T-helper 2 cell treated with Interferon-gamma antibody and Interleukin-4, amounts not matched to agents 100 ng/mL and 5 ng/mL, for 36 hours (primary cell): Measurements from ENCODE around the gene ATP13A4. TPM values are rescaled to one million over a fixed set of nuclear protein-coding genes. Genes with fewer than 3 reads are reported as not detected.

ENCODE experiments used
- intact Hi-C: fragments of 100-400 bp; cut with micrococcal nuclease; formaldehyde crosslinking; loops from one replicate; pipeline ENCODE4 v1.15.1; 2023
- total RNA-seq: library from RNA; stranded (reverse); gene quantifications from 2 replicates; pipeline ENCODE4 v1.2.3, GENCODE V29; 2022

ATP13A4 gene
- total RNA-seq, 1 donor from 2014 or later, result 2.7 TPM

DNA sequence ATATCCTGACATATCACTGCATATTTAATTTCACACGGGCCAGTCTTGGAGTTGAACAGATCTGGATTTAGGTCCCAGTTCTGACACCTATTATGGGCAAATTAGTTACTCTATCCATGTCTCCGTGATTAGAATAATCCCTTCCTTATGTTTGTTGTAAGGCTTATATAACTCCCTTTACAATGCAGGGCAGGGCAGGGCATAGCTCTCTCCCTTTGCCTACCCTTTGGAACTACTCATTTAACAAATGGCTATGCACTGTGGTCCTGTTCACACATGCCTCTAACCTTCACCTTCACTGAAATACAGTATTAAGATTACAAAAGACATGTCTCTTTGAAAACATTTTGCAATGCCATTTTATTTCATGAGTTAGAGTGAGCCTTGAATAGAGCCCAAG, 151.4 kb downstream of the ATP13A4 start:
- intact Hi-C loops, result no loop called here

GRCh38 chr3:193400304-193400703, 154.4 kb downstream of the ATP13A4 start:
- intact Hi-C loops, result no loop called here

GRCh38 chr3:193396451-193397244, 158.0 kb downstream of the ATP13A4 start:
- intact Hi-C loops, result no loop called here

DNA sequence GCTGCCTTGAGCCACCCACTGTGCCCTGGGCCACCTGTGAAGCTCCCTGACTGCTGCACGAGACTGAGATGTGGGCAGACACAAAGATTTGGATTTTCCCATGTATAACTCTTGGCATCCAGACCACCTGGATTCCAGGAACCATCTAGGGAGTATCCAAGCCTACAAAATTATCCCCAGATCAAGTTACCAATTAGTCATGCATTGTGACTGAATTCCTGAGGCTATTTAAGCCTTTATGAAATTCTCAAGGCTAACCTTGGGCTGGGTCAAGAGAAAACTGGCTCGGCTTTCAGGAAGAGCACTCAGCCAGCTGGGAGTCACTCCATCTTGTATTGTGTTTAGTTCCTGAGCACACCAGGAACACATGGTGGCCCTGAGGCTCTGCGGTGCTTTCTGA, 162.8 kb downstream of the ATP13A4 start:
- intact Hi-C loops, result no loop called here

DNA sequence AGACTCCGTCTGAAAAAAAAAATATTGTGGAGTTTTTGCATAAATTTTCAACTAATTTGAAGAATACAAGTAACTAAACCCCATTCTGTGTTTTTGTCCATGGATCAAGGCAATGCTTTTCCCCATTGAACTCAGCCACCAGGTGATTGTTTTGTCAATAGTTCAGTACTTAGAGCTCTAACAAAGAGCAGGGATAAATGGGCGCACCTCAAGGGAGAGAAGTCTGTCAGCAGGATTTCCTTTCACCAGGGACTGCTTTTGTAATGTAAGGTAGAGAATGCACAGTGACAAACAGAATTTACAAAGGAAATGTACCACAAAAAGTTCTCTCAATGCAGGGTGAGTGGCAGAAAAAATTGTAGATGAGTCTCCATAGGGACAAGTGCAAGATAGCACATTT, 165.4 kb downstream of the ATP13A4 start:
- intact Hi-C loops, result no loop called here

DNA sequence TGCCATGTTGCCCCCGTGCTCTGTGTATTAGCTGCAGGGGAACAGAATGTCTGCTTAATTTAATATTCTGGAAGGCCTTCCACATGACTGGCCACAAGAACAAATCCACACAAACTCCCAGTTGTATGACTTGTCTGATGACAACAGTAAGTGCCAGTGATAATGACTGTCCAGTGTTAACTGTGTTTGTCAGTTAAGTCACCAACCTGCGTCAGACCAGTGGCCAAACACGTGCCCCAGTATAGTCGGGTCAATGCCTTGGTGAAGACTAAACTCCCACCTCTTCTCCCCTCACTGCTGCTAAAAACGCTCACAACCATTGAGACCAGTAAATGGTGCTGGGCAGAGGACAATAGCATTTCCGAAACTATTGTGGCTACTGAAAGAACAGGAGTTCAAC, 166.3 kb downstream of the ATP13A4 start:
- intact Hi-C loops, result no loop called here

DNA sequence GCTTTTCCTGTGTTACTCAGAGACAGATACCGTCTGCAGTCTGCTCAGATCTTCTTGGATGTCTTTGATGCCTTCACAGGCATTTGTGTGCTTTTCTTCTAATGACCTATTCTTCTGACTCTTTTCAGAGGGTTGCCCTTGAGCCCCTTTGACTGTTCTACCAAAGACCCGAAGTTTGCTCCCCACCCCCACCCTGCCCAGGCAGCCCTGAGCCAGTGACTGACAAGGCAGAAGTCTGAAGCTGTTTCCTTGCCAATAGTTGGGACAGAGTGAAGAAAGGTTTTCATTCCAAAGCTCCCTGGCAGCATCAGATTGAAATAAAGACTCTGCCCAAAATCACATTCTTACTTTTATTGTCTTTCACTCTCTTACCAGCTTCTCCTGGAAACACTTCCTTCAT, 167.1 kb downstream of the ATP13A4 start:
- intact Hi-C loops, result no loop called here

- intact Hi-C loops, result no loop called here
Measured at GRCh38 chr3:193378706-193379105, 176.0 kb downstream of the ATP13A4 start, which contains the start of gene ATP13A5. Gene ATP13A5, minus strand, starts transcription at chr3:193378753. Its CDS starts 28 bp downstream, at chr3:193378725.

DNA sequence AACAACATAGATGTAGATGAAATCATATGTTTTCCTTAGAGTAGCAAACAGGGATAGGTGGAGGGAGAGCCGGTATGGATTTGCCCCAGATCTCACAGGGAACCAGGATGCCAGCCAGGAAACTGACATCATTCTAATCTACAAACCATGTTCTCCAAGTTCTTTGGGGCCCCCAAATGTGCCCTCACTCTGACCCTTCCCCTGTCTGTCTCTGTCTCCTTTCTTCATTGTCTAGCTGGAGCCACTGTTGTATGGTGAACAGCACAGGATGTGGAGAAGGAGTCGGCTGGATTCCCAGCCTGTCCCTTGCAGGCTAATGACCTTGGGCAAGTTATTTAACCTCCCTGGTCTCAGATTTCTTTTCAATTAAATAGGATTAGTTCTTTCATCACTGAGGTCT, 177.1 kb downstream of the ATP13A4 start:
- intact Hi-C loops, result no loop called here

- intact Hi-C loops, result no loop called here
Measured at GRCh38 chr3:193375614-193376013, 179.1 kb downstream of the ATP13A4 start.

DNA sequence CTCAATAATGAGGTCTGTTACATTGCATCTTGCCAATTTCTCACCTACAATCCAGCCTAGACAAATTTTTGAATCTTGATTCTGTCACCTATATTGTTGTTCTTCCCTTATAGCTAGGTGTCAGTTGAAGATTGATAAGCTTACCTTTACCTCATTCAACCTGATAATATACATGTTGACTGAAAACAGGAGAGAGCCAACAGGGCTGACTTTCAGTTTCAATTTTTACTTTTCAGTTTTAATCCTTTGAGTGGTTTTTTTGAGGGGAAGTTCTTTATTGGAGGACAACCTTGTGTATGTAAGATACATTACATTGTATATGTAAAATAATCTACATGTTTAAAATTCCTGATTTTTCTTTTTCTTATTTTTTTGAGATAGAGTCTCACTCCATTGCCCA, 181.9 kb downstream of the ATP13A4 start:
- intact Hi-C loops, result no loop called here

DNA sequence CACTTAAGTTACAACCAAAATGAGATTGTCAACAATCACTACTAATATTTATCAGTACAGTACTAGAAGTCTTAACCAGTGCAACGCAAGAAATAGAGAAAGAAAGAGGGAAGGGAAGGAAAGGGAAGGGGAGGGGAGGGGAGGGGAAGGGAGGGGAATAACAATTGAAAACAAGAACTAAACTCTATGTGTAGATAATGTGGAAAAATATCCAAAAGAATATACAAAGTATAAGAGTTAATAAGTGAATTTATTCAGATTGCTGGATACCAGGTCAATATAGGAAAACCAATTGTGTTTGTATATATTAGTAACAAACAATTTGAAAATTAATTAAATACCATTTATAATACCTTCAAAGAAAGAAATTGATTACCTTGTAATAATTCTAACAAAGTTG, 186.8 kb downstream of the ATP13A4 start:
- intact Hi-C loops, result no loop called here

GRCh38 chr3:193357291-193357690, 197.4 kb downstream of the ATP13A4 start:
- intact Hi-C loops, result no loop called here

DNA sequence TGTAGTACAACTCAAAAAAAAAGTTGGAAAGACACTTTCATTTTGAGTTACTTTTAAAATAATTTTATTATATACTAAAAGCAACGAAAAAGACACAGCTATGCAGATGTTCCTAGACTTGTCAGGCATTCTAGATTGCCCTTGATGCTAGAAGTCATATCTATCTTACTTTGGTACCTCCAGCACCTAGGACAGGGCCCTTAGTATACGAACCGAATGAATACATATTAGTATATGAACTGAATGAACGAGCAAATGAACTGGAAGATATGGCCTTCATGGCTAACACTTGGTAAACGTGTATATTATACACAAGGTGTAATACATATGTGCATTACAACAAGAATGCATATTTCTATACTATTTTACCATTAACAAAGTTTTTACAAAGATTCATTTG, 200.3 kb downstream of the ATP13A4 start:
- intact Hi-C loops, result no loop called here

Other genes starting within 250 kb of the ATP13A4 start
- gene ATP13A5, start 176.1 kb downstream of the ATP13A4 start, total RNA-seq, result not detected in 2 replicates
- 62.0 and 64.5 TPM in 2 replicates for gene OPA1, start 38.3 kb upstream of the ATP13A4 start, total RNA-seq